ENCODE results near the gene TLCD3B.

The TLCD3B gene

DNA sequence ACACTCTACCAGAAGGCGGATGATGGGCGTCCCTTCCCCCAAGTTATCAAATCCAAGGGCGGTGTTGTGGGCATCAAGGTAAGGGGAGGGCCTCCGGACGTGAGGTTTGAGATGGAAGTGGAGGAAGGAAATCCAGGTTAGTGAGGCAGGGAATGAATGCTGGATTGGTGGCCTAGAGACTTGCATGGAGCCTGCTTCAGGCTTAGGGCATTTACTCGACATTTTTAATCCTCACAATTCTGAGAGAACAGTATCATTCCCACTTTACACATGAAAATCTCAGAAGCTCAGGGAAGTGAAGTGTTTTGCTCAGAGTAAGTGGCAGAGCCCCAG, 36.5 kb upstream of the TLCD3B start:
- no peaks in the 10 kb centered on the region for H3K27me3 ChIP-seq
- peak overlapping the region; percentile 96 to 100 for H3K4me3 ChIP-seq (ENCODE audit: low read depth in 1 of 2, low read length in 1 of 2)
- TF ChIP-seq, protein P1, sequence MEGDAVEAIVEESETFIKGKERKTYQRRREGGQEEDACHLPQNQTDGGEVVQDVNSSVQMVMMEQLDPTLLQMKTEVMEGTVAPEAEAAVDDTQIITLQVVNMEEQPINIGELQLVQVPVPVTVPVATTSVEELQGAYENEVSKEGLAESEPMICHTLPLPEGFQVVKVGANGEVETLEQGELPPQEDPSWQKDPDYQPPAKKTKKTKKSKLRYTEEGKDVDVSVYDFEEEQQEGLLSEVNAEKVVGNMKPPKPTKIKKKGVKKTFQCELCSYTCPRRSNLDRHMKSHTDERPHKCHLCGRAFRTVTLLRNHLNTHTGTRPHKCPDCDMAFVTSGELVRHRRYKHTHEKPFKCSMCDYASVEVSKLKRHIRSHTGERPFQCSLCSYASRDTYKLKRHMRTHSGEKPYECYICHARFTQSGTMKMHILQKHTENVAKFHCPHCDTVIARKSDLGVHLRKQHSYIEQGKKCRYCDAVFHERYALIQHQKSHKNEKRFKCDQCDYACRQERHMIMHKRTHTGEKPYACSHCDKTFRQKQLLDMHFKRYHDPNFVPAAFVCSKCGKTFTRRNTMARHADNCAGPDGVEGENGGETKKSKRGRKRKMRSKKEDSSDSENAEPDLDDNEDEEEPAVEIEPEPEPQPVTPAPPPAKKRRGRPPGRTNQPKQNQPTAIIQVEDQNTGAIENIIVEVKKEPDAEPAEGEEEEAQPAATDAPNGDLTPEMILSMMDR (IDR thresholded peaks at IDR 0.05): no peak
- no peaks in the 10 kb centered on the region for H3K9me3 ChIP-seq
- peak overlapping the region; percentile 99 for H3K27ac ChIP-seq
- H3K4me1 ChIP-seq (ENCODE audit: control insufficient read depth in 1 of 2, insufficient read depth in 1 of 2, low read depth in 1 of 2, low read length in 1 of 2): peaks cover 58 to 69% of the 10 kb centered on the region in 2 experiments
- peaks cover 57% of the 10 kb centered on the region for H3K36me3 ChIP-seq

DNA sequence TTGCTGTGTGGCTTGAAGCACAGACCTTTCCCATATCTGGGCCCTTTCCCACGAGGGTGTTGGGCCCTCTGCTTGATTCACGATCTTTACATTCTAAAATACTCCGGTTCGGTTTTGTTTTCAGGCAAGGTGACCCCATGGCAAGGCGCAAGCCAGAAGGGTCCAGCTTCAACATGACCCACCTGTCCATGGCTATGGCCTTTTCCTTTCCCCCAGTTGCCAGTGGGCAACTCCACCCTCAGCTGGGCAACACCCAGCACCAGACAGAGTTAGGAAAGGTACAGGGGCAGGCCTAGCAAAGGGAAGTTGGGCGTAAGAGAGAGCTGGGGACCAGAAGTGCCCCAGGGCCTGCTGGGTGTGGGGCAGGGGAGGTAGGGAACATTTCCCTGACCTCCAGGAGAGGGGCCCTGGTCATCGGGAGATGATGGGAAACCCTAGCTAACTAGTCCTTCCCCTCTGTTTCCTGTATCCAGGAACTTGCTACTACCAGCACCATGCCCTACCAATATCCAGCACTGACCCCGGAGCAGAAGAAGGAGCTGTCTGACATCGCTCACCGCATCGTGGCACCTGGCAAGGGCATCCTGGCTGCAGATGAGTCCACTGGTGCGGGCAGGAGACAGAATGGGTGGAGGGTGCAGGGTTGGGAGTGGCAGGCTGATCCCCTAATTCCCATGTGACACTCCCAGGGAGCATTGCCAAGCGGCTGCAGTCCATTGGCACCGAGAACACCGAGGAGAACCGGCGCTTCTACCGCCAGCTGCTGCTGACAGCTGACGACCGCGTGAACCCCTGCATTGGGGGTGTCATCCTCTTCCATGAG, 35.9 kb upstream of the TLCD3B start:
- Histone ChIP-seq H3K4me1 (ENCODE audit: control insufficient read depth in 1 of 2, insufficient read depth in 1 of 2, low read depth in 1 of 2, low read length in 1 of 2) (peaks cover 58 to 69% of the 10 kb centered on the region in 2 experiments), H3K27me3 (no peaks in the 10 kb centered on the region), H3K36me3 (peaks cover 51% of the 10 kb centered on the region), H3K27ac (peak overlapping the region; percentile 99), H3K4me3 (ENCODE audit: low read depth in 1 of 2, low read length in 1 of 2) (peak overlapping the region; percentile 96 to 100), H3K9me3 (no peaks in the 10 kb centered on the region)
- TF ChIP-seq, protein P1 (IDR thresholded peaks at IDR 0.05): no peak

DNA sequence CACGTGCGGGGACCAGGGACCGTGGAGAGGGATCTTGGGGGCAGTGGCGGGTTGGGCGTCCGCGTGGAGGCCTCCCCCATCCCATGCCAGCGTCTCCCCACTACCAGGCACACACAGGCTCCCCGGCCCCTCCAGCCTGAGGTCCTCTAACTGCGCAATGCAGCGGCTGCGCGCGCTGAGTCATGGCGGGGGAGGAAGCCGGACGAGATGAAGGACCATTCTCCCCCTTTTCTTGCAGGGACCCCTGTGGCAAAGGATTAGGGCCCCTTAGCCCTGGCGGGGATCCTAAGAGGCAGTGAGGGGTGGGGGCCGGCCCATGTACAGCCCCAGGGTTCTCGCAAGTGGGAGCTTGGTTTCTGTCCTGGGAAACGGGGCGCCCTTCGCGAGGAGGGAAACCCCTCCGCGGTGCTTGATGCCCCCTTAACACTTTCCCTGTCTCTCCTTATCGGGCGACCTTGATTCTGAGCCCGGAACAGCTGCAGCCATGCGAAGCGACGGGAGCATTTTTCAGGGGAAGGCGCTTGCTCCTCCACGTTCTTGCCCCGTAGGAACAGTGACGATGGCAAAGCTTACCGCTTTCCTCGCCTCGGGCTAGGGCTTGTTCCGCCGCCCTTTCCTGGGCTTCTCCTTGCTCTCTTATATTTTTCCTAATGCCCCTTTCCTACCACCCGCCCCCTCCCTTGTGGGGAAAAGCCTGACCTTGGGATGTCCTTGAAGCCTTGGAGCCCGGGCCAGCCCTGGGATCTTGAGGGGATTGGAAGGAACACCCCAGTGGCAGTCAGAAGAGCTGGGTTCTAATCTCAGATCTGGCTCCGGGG, 35.1 kb upstream of the TLCD3B start:
- Histone ChIP-seq H3K4me3 (ENCODE audit: low read depth in 1 of 2, low read length in 1 of 2) (peak overlapping the region; percentile 96 to 100), H3K27me3 (no peaks in the 10 kb centered on the region), H3K36me3 (peaks cover 43% of the 10 kb centered on the region), H3K27ac (peak overlapping the region; percentile 99), H3K4me1 (ENCODE audit: control insufficient read depth in 1 of 2, insufficient read depth in 1 of 2, low read depth in 1 of 2, low read length in 1 of 2) (peaks cover 58 to 69% of the 10 kb centered on the region in 2 experiments), H3K9me3 (no peaks in the 10 kb centered on the region)
- TF ChIP-seq, protein P1 (IDR thresholded peaks at IDR 0.05): no peak

DNA sequence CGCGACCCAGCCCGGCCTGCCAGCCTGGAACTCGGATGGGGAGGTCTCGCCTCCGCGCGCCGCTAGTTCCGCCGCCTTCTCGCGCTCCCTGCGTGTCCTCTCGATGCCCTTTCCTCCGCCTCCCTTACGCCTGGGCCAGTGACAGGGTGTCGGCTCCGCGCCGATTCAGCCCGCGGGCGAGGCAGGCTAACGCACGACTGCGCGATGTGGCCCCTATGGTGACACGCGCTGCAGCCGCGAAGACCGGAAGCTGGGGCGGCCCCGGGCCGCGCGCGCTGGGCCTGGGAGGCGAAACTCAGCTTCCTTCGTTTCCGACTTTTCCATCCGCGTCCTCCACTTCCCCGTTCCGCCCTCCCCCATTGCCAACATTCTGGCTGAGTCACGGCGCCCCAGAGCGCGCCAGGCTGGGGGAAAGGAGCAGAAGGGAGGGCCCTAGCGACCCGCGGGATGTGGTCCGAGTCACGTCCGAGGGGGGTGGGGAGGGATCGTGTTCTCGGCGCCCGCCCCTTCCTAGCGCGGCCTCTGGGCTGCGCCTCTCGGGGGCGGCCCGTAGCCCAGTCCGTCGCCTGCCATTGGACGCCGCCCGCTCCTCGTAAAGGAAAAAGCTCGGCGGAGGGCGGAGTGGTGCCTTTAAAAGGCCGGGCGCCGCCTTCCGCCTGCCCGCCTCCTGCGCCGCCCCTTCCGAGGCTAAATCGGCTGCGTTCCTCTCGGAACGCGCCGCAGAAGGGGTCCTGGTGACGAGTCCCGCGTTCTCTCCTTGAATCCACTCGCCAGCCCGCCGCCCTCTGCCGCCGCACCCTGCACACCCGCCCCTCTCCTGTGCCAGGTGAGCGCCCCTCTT, 34.3 kb upstream of the TLCD3B start, which contains the start of gene ALDOA:
Gene ALDOA, plus strand, starts transcription at position 659 of the 841 bp plus-strand sequence. CDS start 1,138 bp downstream, outside the sequence.
- TF ChIP-seq, protein P1 (IDR thresholded peaks at IDR 0.05): no peak
- Histone ChIP-seq H3K4me1 (ENCODE audit: control insufficient read depth in 1 of 2, insufficient read depth in 1 of 2, low read depth in 1 of 2, low read length in 1 of 2) (peaks cover 57 to 65% of the 10 kb centered on the region in 2 experiments), H3K9me3 (no peaks in the 10 kb centered on the region), H3K4me3 (ENCODE audit: low read depth in 1 of 2, low read length in 1 of 2) (peak within 1 kb of the TSS; percentile 96 to 100), H3K27ac (peak within 1 kb of the TSS; percentile 99), H3K27me3 (no peaks in the 10 kb centered on the region), H3K36me3 (peaks cover 34% of the 10 kb centered on the region)

DNA sequence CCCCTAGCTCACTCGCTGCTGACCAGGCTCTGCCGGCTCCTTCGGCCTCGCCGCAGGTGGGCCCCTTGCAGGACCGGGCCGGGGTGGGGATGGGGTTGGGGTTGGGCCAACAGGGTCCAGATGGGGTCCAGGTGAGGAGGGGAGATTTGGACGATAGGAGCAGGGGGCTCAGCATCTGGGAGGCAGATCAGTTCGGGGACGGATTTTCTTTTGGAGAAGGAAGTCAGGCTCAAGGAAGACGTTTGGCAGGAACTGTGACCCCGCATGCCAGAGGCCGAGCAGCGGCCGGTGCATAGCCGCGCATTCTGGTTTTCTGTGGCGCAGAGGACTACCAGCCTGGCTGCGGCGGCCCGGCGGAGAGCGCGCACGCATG, 33.6 kb upstream of the TLCD3B start:
- peak overlapping the region; percentile 99 for H3K27ac ChIP-seq
- H3K36me3 ChIP-seq: peaks cover 28% of the 10 kb centered on the region
- TF ChIP-seq, protein P1 (IDR thresholded peaks at IDR 0.05): no peak
- peaks cover 51 to 59% of the 10 kb centered on the region in 2 experiments for H3K4me1 ChIP-seq (ENCODE audit: control insufficient read depth in 1 of 2, insufficient read depth in 1 of 2, low read depth in 1 of 2, low read length in 1 of 2)
- H3K9me3 ChIP-seq: no peaks in the 10 kb centered on the region
- H3K27me3 ChIP-seq: no peaks in the 10 kb centered on the region
- peak overlapping the region; percentile 96 to 100 for H3K4me3 ChIP-seq (ENCODE audit: low read depth in 1 of 2, low read length in 1 of 2)
